ENCODE measurements around the gene CAMK2N1.

DNA sequence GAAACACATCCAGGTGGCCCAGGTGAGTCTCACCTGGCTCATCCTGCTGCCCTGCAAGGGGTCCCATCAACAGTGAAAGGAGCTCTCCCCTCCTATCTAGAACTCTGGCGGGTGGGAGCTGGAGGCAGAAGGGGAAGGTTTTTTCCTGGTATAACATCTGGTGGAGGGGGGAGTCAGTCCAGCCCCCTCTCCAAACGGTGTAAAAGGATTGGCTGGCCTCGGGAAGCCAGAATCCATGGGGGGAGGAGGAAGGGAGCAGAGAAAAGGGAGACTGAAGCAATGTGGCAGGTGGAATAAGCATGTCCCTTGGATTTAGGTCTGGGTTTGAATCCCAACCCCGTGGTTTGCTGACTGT is 1.2 kb upstream of the CAMK2N1 start:
- TF ChIP-seq, protein P1, sequence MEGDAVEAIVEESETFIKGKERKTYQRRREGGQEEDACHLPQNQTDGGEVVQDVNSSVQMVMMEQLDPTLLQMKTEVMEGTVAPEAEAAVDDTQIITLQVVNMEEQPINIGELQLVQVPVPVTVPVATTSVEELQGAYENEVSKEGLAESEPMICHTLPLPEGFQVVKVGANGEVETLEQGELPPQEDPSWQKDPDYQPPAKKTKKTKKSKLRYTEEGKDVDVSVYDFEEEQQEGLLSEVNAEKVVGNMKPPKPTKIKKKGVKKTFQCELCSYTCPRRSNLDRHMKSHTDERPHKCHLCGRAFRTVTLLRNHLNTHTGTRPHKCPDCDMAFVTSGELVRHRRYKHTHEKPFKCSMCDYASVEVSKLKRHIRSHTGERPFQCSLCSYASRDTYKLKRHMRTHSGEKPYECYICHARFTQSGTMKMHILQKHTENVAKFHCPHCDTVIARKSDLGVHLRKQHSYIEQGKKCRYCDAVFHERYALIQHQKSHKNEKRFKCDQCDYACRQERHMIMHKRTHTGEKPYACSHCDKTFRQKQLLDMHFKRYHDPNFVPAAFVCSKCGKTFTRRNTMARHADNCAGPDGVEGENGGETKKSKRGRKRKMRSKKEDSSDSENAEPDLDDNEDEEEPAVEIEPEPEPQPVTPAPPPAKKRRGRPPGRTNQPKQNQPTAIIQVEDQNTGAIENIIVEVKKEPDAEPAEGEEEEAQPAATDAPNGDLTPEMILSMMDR (IDR thresholded peaks at IDR 0.05; ENCODE audit: poor library complexity), result no peak
- TF ChIP-seq EZH2 (IDR thresholded peaks at IDR 0.05; ENCODE audit: borderline replicate concordance) (no peak), EZH2phosphoT487 (IDR thresholded peaks at IDR 0.05; ENCODE audit: low read depth, severe bottlenecking, unreplicated experiment) (no peak)
